ENCODE results near the gene TCERG1L. TPM values are rescaled to one million over a fixed set of nuclear protein-coding genes. Genes with fewer than 3 reads are reported as not detected.
"Not testable (repeated sequence)": the region's sequence is repeated elsewhere in the genome, so short reads cannot be mapped to it uniquely, and the experiment has no call there.

The TCERG1L gene
- total RNA-seq, 1 donor from 2014 or later, result not detected

- H3K27ac ChIP-seq, result no peak overlapping the region
- DNase-seq (no peak), ATAC-seq (no peak)
- H3K36me3 ChIP-seq, result no peaks in the 10 kb centered on the region
- intact Hi-C loops (cut with DNase I), result no loop called here
- no peak overlapping the region for H3K4me3 ChIP-seq
- no peaks in the 10 kb centered on the region for H3K4me1 ChIP-seq
- peaks cover 4% of the 10 kb centered on the region for H3K27me3 ChIP-seq (ENCODE audit: low read depth)
- TF ChIP-seq CTCF (IDR thresholded peaks at IDR 0.05), result no peak
- no peaks in the 10 kb centered on the region for H3K9me3 ChIP-seq
Observed at GRCh38 chr10:131344747-131345146, 33.2 kb upstream of the TCERG1L start.

- intact Hi-C loops (cut with DNase I), result no loop called here
- Histone ChIP-seq H3K4me1 (no peaks in the 10 kb centered on the region), H3K36me3 (no peaks in the 10 kb centered on the region), H3K9me3 (no peaks in the 10 kb centered on the region), H3K27me3 (ENCODE audit: low read depth) (no peaks in the 10 kb centered on the region), H3K27ac (no peak overlapping the region), H3K4me3 (no peak overlapping the region)
- no peak for TF ChIP-seq CTCF (IDR thresholded peaks at IDR 0.05)
- ATAC-seq, result no peak
- no peak for DNase-seq
Observed at GRCh38 chr10:131337741-131338140, 26.2 kb upstream of the TCERG1L start.

- intact Hi-C loops (cut with DNase I), result no loop called here
- TF ChIP-seq CTCF (IDR thresholded peaks at IDR 0.05), result no peak
- DNase-seq (no peak), ATAC-seq (no peak)
- H3K4me3 ChIP-seq, result no peak overlapping the region
- H3K4me1 ChIP-seq, result no peaks in the 10 kb centered on the region
- no peaks in the 10 kb centered on the region for H3K9me3 ChIP-seq
- no peak overlapping the region for H3K27ac ChIP-seq
- no peaks in the 10 kb centered on the region for H3K27me3 ChIP-seq (ENCODE audit: low read depth)
- no peaks in the 10 kb centered on the region for H3K36me3 ChIP-seq
Observed at GRCh38 chr10:131332821-131333220, 21.3 kb upstream of the TCERG1L start.

- Histone ChIP-seq H3K9me3 (no peaks in the 10 kb centered on the region), H3K4me3 (no peak overlapping the region), H3K27ac (no peak overlapping the region), H3K4me1 (no peaks in the 10 kb centered on the region), H3K27me3 (ENCODE audit: low read depth) (peaks cover 20% of the 10 kb centered on the region), H3K36me3 (no peaks in the 10 kb centered on the region)
- TF ChIP-seq CTCF (IDR thresholded peaks at IDR 0.05), result no peak
- intact Hi-C loops (cut with DNase I), result no loop called here
- ATAC-seq (no peak), DNase-seq (no peak)
Observed at GRCh38 chr10:131323880-131324279, 12.4 kb upstream of the TCERG1L start.

GRCh38 chr10:131323025-131323424, 11.5 kb upstream of the TCERG1L start:
- intact Hi-C loops (cut with DNase I), result no loop called here
- no peaks in the 10 kb centered on the region for H3K4me1 ChIP-seq
- no peak for TF ChIP-seq CTCF (IDR thresholded peaks at IDR 0.05)

GRCh38 chr10:131322575-131322974, 11.1 kb upstream of the TCERG1L start:
- ATAC-seq; DNase-seq; H3K9me3 ChIP-seq; H3K4me3 ChIP-seq; H3K36me3 ChIP-seq; intact Hi-C loops (cut with DNase I); H3K27ac ChIP-seq; H3K4me1 ChIP-seq: not testable (repeated sequence)
- H3K27me3 ChIP-seq (ENCODE audit: low read depth), result peaks cover 20% of the 10 kb centered on the region

More at GRCh38 chr10:131323025-131323424, 11.5 kb upstream of the TCERG1L start:
- no peak for ATAC-seq
- Histone ChIP-seq H3K36me3 (no peaks in the 10 kb centered on the region), H3K4me3 (no peak overlapping the region), H3K27me3 (ENCODE audit: low read depth) (peaks cover 20% of the 10 kb centered on the region), H3K9me3 (no peaks in the 10 kb centered on the region), H3K27ac (no peak overlapping the region)
- no peak for DNase-seq
